ENCODE measurements around the gene ATP5PD.
"Not testable (repeated sequence)": the region's sequence is repeated elsewhere in the genome, so short reads cannot be mapped to it uniquely, and the experiment has no call there.

ATP5PD gene

DNA sequence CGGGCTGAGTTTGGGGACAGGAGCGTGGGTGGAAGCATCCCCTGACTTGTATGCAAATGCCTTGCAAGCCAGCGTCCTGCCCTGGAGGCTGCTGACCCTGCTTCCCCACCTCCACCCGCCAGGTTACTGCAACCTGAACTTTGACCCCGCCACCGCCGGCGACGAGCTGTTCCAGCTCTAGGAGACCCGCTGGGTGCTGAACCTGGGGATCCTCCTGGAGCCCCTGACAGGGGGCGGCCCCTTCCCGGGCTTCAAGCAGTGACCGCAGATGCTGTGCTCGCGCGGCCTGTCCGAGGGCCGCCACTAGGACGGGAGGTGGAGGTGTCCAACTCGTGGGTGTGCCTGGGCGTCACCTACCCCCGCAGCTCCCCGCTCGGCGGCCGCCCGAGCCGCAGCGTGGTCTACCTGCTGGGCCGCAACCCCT is 30.3 kb upstream of the ATP5PD start:
- no peak for DNase-seq

DNA sequence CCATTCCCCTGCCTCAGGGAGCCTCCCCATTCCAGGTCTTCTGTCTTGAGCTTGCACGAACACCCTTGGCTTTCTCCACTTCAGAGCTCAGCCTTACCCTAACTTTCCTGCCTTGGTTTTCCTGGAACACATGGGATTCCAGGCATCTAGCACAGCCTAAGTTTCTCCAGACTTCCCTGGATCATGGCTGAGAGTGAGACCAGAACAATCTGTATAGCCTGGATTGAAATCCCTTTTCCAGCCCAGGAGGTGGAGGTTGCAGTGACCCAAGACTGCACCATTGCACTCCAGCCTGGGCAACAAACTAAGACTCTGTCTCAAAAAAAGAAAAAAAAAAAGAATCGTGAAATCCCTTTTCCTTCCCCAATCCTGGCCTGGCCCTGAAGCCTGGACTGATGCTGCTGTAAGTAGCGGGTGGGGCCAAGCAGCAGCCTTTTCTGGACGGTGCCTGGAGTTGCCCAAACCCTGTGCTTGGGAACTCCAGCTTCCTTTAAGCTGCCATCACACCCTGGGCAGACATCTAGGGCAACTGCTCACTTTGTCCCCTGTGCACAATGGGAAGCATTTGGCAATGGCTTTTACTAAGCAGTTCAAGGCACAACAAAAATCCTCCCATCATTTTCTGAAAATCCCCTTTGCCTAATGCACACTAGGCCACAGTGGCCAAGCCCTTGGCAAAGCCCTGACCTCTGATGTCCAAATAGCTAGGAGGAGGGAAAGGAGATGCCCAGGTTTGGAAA is 29.0 kb upstream of the ATP5PD start:
- no peak for DNase-seq

DNA sequence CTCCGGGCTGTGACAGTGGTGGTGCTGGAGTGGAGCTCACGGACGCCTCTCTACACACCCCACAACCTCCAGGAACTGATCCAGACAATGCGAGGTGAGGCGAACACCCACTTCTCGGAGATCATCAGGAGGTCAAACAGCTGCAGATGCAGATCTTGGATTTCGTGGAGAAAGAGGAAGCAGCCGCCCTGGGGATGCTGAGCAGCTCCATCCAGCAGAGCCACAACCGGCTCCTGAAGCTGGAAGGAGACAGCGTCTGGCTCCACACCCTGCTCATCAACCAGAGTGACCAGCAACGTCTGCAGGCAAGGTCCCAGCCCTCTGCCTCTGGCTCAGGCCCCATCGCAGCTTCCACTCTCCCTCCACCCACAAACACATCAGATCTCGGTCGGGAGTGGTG is 27.8 kb upstream of the ATP5PD start:
- DNase-seq, result no peak

DNA sequence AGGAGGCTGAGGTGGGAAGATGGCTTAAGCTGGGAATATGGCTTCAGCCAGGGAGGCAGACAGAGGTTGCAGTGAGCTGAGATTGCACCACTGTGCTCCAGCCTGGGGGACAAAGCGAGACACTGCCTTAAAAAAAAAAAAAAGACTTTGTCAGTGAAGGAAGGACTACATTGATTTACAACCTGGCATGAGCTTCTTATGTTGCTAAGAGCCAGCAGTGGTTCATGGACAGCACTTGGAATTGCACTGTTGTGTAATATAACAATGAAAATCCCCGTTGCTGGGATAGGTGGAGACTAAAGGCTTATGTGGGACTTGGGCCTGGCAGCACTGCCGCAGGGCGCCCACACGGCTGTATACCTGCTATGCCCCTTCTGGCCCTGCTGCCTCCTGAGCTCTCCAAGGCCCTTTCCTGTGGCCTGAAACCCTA is 26.9 kb upstream of the ATP5PD start:
- DNase-seq, result no peak

DNA sequence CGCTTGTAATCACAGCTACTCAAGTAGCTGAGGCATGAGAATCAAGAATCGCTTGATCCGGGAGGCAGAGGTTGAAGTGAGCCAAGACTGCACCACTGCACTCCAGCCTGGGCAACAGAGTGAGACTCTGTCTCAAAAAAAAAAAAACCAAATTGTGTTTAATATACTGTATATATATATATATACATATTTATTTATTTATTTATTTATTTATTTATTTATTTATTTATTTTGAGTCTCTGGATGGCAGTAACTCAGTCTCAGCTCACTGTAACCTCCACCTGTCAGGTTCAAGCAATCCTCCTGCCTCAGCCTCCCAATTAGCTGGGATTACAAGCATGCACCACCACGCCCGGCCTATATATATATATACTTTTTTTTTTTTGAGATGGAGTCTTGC is 26.1 kb upstream of the ATP5PD start:
- not testable (repeated sequence) for DNase-seq

DNA sequence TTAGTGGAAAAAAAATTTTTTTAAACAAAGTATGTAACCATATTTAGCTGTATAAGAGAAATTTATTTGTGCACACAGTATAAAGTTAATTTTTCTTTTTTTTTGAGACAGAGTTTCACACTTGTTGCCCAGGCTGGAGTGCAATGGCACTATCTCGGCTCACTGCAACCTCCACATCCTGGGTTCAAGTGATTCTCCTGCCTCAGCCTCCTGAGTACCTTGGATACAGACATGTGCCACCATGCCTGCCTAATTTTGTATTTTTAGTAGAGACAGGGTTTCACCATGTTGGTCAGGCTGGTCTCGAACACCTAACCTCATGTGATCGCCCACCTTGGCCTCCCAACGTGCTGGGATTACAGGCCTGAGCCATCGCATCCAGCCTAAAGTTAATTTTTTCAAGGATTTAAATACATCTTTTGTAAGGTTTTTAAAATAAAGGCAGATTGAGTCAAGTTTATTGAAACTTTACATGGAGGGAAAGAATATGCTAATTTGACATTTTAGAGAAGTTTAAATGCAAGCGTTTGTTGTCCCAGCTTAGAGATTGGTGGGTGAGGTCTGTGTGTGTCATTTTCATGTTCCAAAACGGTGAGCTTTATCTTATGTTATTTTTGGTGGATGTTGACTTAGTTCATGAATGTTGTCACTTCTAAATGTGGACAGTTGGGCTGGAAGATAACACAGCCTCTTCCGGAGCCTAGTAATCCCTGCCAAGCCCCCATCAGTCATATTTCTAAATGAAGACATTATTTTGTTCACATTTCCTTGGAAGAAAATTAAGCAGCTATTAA is 24.9 kb upstream of the ATP5PD start:
- DNase-seq, result not testable (repeated sequence)

DNA sequence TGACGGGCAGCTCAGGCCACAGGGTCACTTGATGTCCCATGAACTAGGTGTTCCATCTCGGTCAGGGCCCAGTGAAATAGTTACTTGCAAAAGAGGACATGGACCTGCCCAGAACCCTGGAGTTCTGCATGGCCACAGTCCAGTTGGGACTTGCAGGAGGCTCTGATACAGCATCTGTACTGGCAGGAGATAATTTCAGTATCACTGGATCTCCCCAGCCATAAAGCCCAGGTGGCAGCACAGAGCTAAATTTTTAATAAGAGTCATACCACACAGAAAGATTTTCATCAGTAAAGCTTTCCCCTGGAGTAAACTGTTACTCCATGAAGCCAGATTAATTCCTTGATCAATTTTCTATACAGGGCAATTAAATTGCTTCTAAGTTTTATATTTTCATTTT is 23.0 kb upstream of the ATP5PD start:
- no peak for DNase-seq

DNA sequence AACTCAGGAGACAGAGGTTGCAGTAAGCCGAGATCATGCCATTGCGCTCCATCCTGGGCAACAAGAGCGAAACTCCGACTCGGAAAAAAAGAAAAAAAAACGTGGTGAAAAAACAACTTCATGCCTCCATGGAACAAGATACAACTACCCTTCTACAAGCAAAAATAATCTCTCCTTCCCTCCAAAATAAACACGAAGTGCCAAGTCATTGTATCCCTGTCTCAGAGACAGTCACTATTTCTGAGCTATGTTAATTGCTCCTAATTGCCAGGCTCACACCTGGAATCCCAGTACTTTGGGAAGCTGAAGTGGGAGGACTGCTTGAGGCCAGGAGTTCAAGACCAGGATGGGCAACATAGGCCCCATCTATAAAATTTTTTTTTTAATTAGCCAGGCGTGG is 22.0 kb upstream of the ATP5PD start:
- no peak for DNase-seq

DNA sequence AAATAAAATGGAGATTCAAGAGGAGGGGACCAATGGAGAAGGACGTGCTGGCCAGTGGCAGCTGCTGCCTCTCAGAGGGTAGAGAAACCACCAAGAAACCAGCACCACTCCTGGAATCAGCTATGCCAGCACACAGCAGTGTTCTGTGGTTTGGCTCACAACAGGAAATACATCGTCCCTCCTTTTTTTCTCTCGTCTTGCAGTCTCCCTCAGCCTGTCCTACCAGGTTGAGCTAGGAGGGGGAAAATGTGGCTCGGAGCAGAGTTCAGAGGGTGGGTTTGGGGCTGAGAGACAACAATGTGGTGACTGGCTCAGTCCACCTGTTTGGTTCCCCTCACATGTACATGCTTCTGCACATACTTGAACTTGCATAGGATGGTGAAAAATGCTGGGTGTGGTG is 21.1 kb upstream of the ATP5PD start:
- DNase-seq, result no peak

DNA sequence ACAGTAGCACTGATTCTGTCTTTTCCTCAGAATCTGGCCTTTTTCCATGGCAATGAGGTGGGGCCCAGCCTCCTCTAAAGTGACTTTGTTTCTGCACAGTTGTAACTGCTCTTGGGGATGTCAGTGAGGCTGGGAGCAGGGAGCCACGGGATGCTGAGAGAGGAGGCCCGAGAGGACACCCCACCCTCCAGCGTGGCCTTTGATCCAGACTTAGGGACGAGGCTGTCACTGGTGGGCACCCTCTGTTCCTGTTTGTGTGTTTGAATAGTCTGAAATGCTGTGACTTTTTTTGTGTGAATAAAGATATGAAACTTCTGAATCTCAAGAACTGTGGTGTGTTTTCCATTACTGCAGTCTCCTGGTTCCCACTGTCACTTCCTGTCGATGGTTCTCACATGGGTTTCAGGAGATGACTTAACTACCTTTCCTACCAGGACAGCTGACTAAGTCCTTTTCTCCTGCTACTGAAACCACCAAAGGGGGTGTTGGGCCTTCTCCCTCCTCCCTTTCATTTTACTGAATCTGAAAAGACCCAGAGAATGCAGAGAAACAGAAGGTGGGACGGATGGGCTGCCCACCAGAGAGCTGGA is 18.9 kb upstream of the ATP5PD start:
- no peak for DNase-seq

DNA sequence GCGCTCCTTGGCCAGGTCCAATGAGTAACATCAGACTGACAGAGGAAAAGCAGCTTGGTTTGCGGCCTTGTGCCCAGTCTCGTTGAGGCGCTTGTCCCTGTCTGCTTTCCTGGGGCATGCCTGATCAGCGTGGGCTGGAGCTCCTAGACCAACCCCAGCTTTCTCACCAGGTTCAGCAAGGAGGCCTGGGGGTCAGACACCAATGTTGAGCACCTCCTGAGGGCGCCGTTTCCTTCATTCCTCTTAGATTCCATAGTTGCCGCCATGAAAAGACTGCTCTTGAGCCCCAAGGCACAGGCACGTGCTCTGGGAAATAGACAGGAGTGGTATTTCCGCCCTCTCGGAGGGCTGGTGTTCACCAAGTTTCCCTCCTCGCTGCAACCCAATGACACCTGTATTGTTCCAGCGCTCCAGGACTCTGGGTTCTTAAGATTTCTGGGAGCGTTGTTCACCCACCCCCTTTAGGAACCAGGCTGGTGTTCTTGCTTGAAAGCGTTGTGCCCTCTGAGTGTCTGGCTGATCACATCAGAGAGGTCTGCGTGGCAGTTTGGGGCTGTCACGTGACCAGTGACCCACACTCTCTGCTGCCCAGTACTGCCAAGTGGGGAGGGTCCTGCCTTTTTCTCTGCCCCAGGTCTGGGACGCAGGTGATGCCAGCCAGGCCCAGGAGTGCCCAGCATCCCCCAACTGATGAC is 18.2 kb upstream of the ATP5PD start:
- DNase-seq, result no peak

DNA sequence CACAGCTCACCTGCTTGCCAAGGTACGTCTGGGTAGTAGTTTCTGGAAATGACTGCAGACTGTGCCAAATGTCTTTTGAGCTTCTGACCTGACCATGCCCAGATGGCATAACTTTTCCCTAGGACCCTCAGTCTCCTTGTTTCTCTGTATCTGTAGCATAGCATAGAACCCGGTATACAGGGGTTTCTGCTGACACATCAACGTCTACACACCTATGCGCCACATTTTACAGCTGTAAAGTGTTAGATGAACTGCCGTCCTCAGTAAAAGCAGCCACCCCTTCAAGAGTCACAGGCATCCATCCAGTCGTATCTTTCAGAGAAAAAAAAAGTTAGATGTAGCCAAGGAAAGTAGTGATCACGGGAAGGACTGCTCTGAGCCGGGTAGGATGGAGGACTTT is 17.7 kb upstream of the ATP5PD start:
- no peak for DNase-seq

DNA sequence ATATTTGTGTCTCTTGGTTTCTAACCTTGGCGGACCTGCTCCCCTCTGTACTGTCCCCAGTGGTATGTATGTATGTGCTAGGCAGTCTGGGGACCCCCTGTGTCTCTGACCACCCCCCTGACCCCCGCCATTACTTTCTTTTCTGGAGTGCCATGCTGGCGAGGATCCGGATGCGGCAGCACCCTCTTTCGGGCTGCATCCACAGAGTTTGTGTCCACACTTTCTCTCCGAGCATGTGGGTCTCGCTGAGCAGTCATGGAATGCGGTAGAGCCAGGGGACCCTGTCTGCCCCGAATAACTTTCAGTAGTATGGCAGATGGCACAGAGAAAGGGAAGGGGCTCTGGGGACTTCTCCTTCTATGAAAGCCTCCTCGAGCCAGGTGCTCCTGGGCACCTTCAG is 17.3 kb upstream of the ATP5PD start:
- DNase-seq, result no peak

DNA sequence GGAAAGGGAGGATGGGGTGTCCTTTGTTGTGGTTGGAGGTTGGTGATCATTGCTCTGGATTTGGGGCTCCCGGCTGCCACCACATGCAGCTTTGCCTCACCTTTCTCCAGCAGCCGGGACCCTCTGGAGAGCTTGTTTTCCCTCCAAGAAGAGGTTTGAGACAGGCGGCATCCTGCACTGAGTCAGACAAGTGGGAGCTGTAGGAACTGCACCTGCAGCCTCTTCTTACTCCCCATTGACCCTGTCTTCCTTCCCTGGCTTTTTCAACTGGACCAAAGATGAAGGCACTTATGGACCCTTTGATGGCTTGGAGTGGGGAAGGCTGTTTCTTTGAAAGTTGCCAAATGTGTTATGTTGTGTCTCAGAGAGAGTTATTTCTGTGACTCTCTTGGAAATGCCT is 16.9 kb upstream of the ATP5PD start:
- DNase-seq, result no peak

DNA sequence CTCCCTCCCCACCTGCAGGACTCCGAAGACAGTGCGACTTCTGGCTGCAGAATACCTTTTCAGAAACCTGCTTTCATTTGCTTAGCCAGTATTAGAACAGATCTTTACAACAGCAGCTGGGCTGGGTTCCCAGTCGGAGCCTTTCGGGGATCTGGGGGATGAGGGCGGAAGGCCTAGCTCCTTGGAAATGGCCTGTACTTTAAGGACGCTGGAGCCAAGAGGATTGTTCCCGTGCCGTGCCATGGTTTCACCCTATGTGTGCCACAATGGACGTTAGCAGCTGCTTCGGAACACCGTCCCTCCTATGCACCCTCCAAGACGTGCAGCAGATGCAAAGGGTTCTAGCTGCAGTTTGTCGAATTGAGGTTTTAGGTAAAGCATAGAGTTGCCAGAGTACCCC is 16.4 kb upstream of the ATP5PD start:
- no peak for DNase-seq

DNA sequence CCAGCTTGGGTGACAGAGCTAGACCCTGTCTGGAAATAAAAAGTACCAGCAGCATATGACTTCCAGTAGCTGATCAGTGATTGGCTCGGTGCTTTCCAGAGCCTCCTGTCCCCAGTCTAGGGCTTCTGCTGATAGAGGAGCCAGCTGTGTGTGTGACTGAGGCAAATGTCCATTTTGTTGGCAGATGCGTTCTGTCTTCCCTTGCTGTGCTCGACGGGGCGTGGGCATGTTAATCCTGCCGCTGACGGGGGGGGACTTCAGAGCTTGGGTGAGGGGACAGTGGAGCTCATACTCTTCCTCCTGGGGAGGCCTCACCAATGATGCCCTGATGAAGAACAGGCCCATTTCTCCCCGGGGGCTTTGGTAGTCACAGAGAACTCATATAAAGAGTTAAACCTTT is 14.8 kb upstream of the ATP5PD start:
- DNase-seq, result no peak

DNA sequence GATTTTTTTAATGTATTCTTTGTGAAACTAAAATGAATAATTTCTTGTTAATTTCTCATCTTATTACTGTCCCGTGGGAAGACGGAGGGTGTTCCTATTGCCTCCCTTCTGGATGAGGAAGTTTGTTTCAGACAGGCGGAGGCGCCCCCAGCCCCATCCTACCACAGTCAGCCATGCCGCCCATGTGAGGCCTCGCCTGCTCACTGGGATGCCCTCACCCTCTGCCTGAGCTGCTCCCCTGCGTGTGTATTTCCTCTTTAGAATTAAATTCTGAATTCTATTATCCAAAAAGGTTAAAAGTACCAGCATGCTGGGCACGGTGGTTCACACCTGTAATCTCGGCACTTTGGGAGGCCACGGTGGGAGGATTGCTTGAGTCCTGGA is 14.3 kb upstream of the ATP5PD start:
- no peak for DNase-seq

DNA sequence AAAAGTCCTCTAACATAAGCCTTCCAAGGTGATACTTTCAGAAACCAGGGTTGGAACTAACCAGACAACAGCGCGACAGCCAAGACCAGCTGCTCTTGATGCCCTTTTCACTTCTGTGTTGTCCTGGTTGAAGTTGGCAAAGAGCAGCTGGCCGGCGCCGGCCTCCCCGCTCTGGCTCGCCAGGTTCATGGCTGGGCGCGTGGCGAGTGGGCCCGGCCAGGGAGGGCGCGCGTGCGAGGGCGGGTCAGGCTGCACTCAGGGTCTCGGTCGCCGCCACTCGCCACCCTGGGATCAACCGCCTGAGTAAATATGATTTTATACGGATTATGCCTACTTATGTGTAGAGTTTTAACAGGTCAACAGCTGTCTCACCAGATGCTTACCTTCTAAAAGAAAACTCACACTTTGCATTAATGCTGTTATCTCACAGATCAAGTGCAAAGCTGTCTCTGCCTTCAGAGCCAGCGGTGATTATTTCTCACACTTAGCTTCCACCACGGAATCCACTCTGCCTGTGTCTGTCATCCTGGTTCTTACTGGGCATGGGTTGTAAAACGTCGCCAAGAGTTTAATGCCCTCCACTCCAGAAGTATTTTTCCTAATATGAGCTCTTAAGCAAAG is 13.8 kb upstream of the ATP5PD start:
- DNase-seq, result no peak

DNA sequence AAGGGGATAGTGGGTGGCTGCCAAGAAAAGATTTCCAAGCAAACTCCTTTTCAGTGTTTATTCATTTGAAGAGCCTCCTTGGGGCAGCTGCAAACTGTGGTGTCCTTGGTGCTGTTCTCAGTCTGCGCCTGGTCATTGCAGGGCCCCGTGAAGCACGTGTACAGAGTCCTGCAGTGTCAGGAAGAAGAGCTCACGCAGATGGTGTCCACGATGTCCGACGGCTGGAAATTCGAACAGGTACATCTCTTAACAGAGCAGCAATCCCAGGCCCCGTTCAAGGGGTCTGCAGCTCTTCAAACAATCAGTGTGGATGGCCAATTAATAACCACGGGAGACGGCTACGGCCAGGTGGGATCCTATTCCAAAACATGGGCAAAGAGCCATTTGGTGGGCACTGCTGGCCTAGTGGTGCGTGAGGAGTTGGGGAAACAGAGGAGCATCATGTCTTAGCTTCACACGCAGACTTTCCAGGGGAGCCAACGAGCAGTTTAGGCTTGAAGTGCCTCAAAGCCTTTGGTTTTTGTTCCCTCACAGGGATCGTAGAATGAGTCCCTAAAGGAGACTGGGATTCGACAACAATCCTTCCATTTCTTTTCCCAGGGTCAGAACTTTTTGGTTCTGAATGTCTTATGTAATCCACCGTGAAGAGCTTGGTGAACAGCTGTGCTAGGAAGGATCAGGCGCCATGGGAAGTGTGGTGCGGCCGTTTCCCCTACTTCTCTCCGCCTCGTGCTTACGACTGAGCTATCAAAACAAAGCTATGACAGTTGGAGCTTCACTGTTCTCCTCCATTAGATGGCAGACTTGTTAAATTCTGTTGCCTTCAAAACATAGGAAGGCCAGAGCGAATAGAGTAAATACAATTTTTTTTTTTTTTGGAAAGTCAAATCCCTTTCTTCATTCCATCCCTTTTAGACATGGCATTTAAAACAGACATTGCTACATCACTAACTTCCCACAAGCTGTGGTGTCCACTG is 12.9 kb upstream of the ATP5PD start:
- DNase-seq, result no peak

DNA sequence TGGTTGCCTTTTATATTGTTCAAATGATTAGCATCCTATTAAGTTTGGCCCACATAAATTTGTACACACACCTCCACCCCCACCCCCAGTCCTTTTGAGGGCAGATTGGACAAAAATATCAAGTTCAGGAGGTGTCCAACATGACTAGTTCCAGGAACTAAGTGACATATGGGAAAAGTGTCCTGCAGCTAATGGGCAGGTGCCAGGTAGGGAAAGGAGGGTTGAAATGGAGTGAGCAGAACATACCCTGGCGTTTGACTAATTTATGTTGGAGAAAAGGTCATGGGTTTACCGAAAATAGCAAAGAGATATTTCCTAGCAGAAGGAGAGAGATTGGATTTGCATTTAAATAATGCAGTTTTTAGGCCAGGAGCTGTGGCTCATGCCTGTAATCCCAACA is 5.2 kb upstream of the ATP5PD start:
- no peak for DNase-seq

DNA sequence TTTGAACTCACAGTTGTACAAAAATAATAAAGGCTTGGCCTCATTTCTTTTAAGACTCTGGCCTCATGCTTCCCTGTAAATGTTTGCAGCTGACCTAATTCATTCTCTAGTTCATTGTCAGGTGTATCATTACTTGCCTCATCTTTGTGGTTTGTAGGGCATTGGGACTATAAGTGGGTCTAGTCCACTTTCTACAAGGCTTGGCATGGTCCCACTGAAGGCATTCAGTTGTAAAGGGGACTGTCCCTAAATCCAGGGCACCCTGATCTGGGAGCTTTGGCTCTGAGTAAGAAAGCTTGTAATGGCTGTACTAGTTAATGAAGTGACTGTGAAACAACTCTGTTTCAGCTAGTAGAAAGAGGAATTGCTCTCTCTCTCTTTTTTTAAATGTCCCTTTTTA is 2.9 kb upstream of the ATP5PD start:
- DNase-seq, result no peak

DNA sequence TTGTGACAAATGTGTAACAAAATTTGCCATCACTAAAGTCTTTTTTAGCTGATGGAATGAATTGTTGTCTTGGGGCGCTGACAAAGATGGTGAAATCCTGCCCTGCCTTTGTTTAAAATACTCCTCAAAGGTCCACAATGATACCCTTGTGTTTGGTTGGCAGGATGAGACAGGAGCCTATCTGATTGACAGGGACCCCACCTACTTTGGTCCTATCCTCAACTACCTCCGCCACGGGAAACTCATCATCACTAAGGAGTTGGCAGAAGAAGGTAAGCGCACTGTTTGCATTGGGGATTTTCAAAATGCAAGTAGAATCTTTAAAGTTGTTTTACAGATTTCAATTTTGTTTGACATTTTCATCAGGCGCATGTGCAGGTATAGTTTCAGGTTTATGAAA is 2.3 kb upstream of the ATP5PD start:
- DNase-seq, result no peak
